ENCODE data around the gene TIPARP. TPM values are rescaled to one million over a fixed set of nuclear protein-coding genes. Genes with fewer than 3 reads are reported as not detected.

The TIPARP gene
- total and polyA plus RNA-seq, 2 of the 13 experiments (the other 11 are each of a cell fraction or from before 2014, with no cell fraction given) = 7.3 to 19.7 TPM

DNA sequence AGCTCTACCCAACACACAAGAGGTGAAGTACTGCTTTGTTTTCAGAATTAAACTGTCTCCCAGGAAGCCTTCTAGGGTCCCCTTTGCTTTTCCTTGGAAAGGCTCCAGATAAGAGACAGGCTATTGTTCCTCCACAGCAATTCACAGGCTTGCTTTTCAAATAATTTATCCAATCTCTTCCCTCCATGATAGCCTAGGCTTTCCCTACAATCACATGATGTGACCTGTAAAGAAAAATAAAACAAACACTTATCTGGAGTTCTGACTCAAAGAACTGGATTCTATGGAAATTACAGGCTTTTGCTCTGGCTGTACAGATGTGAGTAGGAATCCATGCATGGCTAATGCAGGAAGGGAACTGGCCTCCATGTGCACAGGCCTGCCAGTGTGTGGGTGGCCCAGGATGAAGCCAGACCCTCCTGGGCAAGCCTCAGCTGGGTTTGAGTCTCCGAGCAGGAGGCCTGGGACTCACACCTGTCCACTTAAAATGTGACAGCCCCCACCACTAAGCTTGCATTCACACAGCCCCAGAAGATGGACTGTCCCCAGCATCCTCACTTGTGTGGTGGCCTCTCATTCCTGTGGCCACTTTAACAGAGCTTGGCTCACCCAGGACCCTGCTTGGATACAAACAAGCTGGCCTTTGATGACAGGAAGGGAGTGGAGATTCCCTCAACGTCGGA lies 75.9 kb downstream of the TIPARP start:
- Histone ChIP-seq H3K4me1 (ENCODE audit: insufficient read depth, low read length) (peaks cover 25% of the 10 kb centered on the region), H3K27ac (ENCODE audit: extremely low read length, insufficient read depth, low read length) (no peak overlapping the region), H4K20me1 (ENCODE audit: insufficient read depth, low read length) (no peaks in the 10 kb centered on the region), H3K9ac (ENCODE audit: insufficient read depth, low read depth, low read length) (no peak overlapping the region), H3K27me3 (ENCODE audit: control insufficient read depth in 1 of 2, insufficient read depth in 2 of 2, low read length in 2 of 2) (no peaks in the 10 kb centered on the region), H3K9me3 (ENCODE audit: low read length) (peaks cover 12% of the 10 kb centered on the region; the same call in 1 of the 2 replicates), H3K36me3 (replicated peaks in 1 of 2; ENCODE audit: control insufficient read depth in 1 of 2, insufficient read depth in 2 of 2, low read length in 2 of 2) (no peaks in the 10 kb centered on the region), H3K4me2 (ENCODE audit: low read depth, low read length) (peak overlapping the region; percentile 55; the same call in 1 of the 2 replicates), H2AFZ (ENCODE audit: low read length) (no peak overlapping the region), H3K79me2 (ENCODE audit: insufficient read depth, low read length) (no peaks in the 10 kb centered on the region), H3K4me3 (replicated peaks in 1 of 3; ENCODE audit: insufficient read depth in 1 of 3, low read depth in 2 of 3, low read length in 3 of 3) (no peak overlapping the region; a peak in 1 of 6 replicates)
- TF ChIP-seq, protein P1, sequence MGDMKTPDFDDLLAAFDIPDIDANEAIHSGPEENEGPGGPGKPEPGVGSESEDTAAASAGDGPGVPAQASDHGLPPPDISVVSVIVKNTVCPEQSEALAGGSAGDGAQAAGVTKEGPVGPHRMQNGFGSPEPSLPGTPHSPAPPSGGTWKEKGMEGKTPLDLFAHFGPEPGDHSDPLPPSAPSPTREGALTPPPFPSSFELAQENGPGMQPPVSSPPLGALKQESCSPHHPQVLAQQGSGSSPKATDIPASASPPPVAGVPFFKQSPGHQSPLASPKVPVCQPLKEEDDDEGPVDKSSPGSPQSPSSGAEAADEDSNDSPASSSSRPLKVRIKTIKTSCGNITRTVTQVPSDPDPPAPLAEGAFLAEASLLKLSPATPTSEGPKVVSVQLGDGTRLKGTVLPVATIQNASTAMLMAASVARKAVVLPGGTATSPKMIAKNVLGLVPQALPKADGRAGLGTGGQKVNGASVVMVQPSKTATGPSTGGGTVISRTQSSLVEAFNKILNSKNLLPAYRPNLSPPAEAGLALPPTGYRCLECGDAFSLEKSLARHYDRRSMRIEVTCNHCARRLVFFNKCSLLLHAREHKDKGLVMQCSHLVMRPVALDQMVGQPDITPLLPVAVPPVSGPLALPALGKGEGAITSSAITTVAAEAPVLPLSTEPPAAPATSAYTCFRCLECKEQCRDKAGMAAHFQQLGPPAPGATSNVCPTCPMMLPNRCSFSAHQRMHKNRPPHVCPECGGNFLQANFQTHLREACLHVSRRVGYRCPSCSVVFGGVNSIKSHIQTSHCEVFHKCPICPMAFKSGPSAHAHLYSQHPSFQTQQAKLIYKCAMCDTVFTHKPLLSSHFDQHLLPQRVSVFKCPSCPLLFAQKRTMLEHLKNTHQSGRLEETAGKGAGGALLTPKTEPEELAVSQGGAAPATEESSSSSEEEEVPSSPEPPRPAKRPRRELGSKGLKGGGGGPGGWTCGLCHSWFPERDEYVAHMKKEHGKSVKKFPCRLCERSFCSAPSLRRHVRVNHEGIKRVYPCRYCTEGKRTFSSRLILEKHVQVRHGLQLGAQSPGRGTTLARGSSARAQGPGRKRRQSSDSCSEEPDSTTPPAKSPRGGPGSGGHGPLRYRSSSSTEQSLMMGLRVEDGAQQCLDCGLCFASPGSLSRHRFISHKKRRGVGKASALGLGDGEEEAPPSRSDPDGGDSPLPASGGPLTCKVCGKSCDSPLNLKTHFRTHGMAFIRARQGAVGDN (CRISPR knock-in tag; IDR thresholded peaks at IDR 0.05) = peak; percentile 34
- TF ChIP-seq ZNF44 (CRISPR knock-in tag; IDR thresholded peaks at IDR 0.05) = no peak
- FAIRE-seq (no peak), DNase-seq (ENCODE audit: low spot score) (no peak), ATAC-seq (peak; percentile 58)
- WGBS (ENCODE audit: low lambda C conversion rate) = 10% methylated on average over 3 of the region's 3 CpGs
- ChIA-PET CTCF (ENCODE audit: low intra/inter-chr PET ratio, low total read pairs) (no interaction called here), POLR2A (no interaction called here)
- intact Hi-C loops (cut with micrococcal nuclease; ENCODE audit: unreplicated experiment) = no loop called here
- in situ Hi-C loops (cut with HindIII; ENCODE audit: extremely low pct_ligation_motif_present, low pct_unique_long_range_greater_than_20kb) = no loop called here
- no TSS peak for BruUV-seq (replicated peaks)

DNA sequence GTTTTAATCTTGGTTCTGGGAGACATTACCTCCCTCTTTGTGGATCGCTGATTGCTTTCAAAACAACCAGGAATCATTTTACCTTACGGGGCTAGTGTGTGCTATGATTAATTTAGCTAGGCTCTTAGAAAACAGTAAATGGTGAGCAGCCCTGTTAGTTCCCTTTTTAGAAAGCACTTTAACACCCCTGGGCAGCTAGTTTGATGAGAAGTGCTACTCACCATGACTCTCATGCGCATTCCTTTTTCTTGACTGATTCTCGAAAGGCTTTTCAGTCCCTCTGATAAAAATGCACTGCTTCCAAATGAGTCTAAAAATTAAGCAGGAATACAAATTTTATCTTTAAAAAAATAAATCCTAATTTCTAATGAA lies 76.5 kb downstream of the TIPARP start:
- Histone ChIP-seq H2AFZ (ENCODE audit: low read length) (no peak overlapping the region), H3K9ac (ENCODE audit: insufficient read depth, low read depth, low read length) (no peak overlapping the region), H3K4me1 (ENCODE audit: insufficient read depth, low read length) (peaks cover 25% of the 10 kb centered on the region), H3K4me2 (ENCODE audit: low read depth, low read length) (peak overlapping the region; percentile 55; the same call in 1 of the 2 replicates), H3K27me3 (ENCODE audit: control insufficient read depth in 1 of 2, insufficient read depth in 2 of 2, low read length in 2 of 2) (no peaks in the 10 kb centered on the region), H3K9me3 (ENCODE audit: low read length) (peaks cover 12% of the 10 kb centered on the region; the same call in 1 of the 2 replicates), H3K36me3 (replicated peaks in 1 of 2; ENCODE audit: control insufficient read depth in 1 of 2, insufficient read depth in 2 of 2, low read length in 2 of 2) (no peaks in the 10 kb centered on the region), H4K20me1 (ENCODE audit: insufficient read depth, low read length) (no peaks in the 10 kb centered on the region), H3K4me3 (replicated peaks in 1 of 3; ENCODE audit: insufficient read depth in 1 of 3, low read depth in 2 of 3, low read length in 3 of 3) (no peak overlapping the region; a peak in 1 of 6 replicates), H3K27ac (ENCODE audit: extremely low read length, insufficient read depth, low read length) (no peak overlapping the region), H3K79me2 (ENCODE audit: insufficient read depth, low read length) (no peaks in the 10 kb centered on the region)
- no peak for ATAC-seq
- in situ Hi-C loops (cut with HindIII; ENCODE audit: extremely low pct_ligation_motif_present, low pct_unique_long_range_greater_than_20kb) (no loop called here), intact Hi-C loops (cut with micrococcal nuclease; ENCODE audit: unreplicated experiment) (no loop called here)
- ChIA-PET CTCF (ENCODE audit: low intra/inter-chr PET ratio, low total read pairs) (no interaction called here), POLR2A (no interaction called here)
- BruUV-seq (replicated peaks) = no TSS peak
- DNase-seq (ENCODE audit: low spot score) = no peak
- 68% methylated on average over 4 of the region's 4 CpGs for WGBS (ENCODE audit: low lambda C conversion rate)
- FAIRE-seq = no peak
- TF ChIP-seq ZSCAN22 (CRISPR knock-in tag; IDR thresholded peaks at IDR 0.05) = no peak
- TF ChIP-seq ARHGAP35 (CRISPR knock-in tag; IDR thresholded peaks at IDR 0.05; ENCODE audit: borderline replicate concordance) = no peak
- no peak for TF ChIP-seq STAG1 (CRISPR knock-in tag; IDR thresholded peaks at IDR 0.05)
- TF ChIP-seq FOXK1 (CRISPR knock-in tag; IDR thresholded peaks at IDR 0.05; ENCODE audit: borderline replicate concordance, low read depth) = no peak
- TF ChIP-seq SIN3B (IDR thresholded peaks at IDR 0.05; ENCODE audit: low read length) = no peak
- TF ChIP-seq ZBTB7B (CRISPR knock-in tag; IDR thresholded peaks at IDR 0.05) = no peak
- TF ChIP-seq ATF7 (IDR thresholded peaks at IDR 0.05) = no peak
- no peak for TF ChIP-seq ATF7 (CRISPR knock-in tag; IDR thresholded peaks at IDR 0.05)
